ENCODE results near the gene USH1C. TPM values are rescaled to one million over a fixed set of nuclear protein-coding genes. Genes with fewer than 3 reads are reported as not detected.

Gene USH1C
- polyA plus RNA-seq, 3 donors = not detected

GRCh38 chr11:17508306-17508705, 35.9 kb downstream of the USH1C start:
- no peak overlapping the region for H3K27ac ChIP-seq (ENCODE audit: low read depth in 1 of 2, low read length in 2 of 2)

GRCh38 chr11:17507773-17508172, 36.4 kb downstream of the USH1C start:
- WGBS (ENCODE audit: insufficient coverage) = 92% methylated on average over 2 of the region's 2 CpGs
- H3K4me3 Mint-ChIP-seq = no peak overlapping the region

More at GRCh38 chr11:17508306-17508705, 35.9 kb downstream of the USH1C start:
- H2AFZ ChIP-seq (ENCODE audit: insufficient read depth, low read depth, low read length, poor library complexity, severe bottlenecking) = no peak overlapping the region
- no peaks in the 10 kb centered on the region for H3K9me3 ChIP-seq (replicated peaks in 1 of 2; ENCODE audit: control insufficient read depth in 1 of 2, insufficient read depth in 1 of 2, low read length in 2 of 2)
- DNase-seq = no peak
- no peak overlapping the region for H3K4me3 Mint-ChIP-seq
- no peak overlapping the region for H3K4me2 ChIP-seq (replicated peaks; ENCODE audit: extremely low read depth, low read length, poor library complexity, severe bottlenecking)
- H4K20me1 ChIP-seq (ENCODE audit: insufficient read depth, low read length) = no peaks in the 10 kb centered on the region
- H3K4me3 ChIP-seq (replicated peaks in 1 of 3; ENCODE audit: low read depth in 2 of 3, low read length in 3 of 3) = no peak overlapping the region
- no peaks in the 10 kb centered on the region for H3K4me1 Mint-ChIP-seq
- no peaks in the 10 kb centered on the region for H3K4me1 ChIP-seq (ENCODE audit: control insufficient read depth in 1 of 2, insufficient read depth in 2 of 2, low read length in 2 of 2)
- TF ChIP-seq, protein P1, sequence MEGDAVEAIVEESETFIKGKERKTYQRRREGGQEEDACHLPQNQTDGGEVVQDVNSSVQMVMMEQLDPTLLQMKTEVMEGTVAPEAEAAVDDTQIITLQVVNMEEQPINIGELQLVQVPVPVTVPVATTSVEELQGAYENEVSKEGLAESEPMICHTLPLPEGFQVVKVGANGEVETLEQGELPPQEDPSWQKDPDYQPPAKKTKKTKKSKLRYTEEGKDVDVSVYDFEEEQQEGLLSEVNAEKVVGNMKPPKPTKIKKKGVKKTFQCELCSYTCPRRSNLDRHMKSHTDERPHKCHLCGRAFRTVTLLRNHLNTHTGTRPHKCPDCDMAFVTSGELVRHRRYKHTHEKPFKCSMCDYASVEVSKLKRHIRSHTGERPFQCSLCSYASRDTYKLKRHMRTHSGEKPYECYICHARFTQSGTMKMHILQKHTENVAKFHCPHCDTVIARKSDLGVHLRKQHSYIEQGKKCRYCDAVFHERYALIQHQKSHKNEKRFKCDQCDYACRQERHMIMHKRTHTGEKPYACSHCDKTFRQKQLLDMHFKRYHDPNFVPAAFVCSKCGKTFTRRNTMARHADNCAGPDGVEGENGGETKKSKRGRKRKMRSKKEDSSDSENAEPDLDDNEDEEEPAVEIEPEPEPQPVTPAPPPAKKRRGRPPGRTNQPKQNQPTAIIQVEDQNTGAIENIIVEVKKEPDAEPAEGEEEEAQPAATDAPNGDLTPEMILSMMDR (IDR thresholded peaks at IDR 0.05) = no peak
- WGBS (ENCODE audit: insufficient coverage) = 75% methylated on average over 1 of the region's 3 CpGs
- H3K9me3 Mint-ChIP-seq = no peaks in the 10 kb centered on the region
- intact Hi-C loops (cut with micrococcal nuclease) = loop anchor here in 1 of 2 donors (10.0 kb wide), 1 partner anchor 274 kb away; no protein-coding TSS in a partner anchor
- no peak overlapping the region for H3K9ac ChIP-seq (ENCODE audit: insufficient read depth, low read length, poor library complexity, severe bottlenecking)
- H3K79me2 ChIP-seq (ENCODE audit: insufficient read depth, low read length) = no peaks in the 10 kb centered on the region
- H3K27me3 Mint-ChIP-seq (ENCODE audit: low read depth in 3 of 3) = peaks cover 2 to 9% (median 5%) of the 10 kb centered on the region in 3 donors
- H3K36me3 ChIP-seq (replicated peaks in 1 of 2; ENCODE audit: control insufficient read depth in 1 of 2, insufficient read depth in 2 of 2, low read length in 2 of 2) = no peaks in the 10 kb centered on the region
- H3K27me3 ChIP-seq (ENCODE audit: control insufficient read depth in 2 of 2, insufficient read depth in 2 of 2, low read length in 2 of 2) = no peaks in the 10 kb centered on the region
- no peak overlapping the region for H3K27ac Mint-ChIP-seq
- no peaks in the 10 kb centered on the region for H3K36me3 Mint-ChIP-seq

More at GRCh38 chr11:17507773-17508172, 36.4 kb downstream of the USH1C start:
- H2AFZ ChIP-seq (ENCODE audit: insufficient read depth, low read depth, low read length, poor library complexity, severe bottlenecking) = no peak overlapping the region
- Mint-ChIP-seq H3K4me1 (no peaks in the 10 kb centered on the region), H3K27me3 (ENCODE audit: low read depth in 3 of 3) (peaks cover 2 to 9% (median 3%) of the 10 kb centered on the region in 3 donors), H3K9me3 (no peaks in the 10 kb centered on the region), H3K36me3 (no peaks in the 10 kb centered on the region), H3K27ac (no peak overlapping the region)
- H3K36me3 ChIP-seq (replicated peaks in 1 of 2; ENCODE audit: control insufficient read depth in 1 of 2, insufficient read depth in 2 of 2, low read length in 2 of 2) = no peaks in the 10 kb centered on the region
- H3K27me3 ChIP-seq (ENCODE audit: control insufficient read depth in 2 of 2, insufficient read depth in 2 of 2, low read length in 2 of 2) = no peaks in the 10 kb centered on the region
- intact Hi-C loops (cut with micrococcal nuclease) = loop anchor here in 1 of 2 donors (10.0 kb wide), 1 partner anchor 273 kb away; no protein-coding TSS in a partner anchor
- no peak overlapping the region for H3K9ac ChIP-seq (ENCODE audit: insufficient read depth, low read length, poor library complexity, severe bottlenecking)
- TF ChIP-seq, protein P1 (IDR thresholded peaks at IDR 0.05) = no peak
- H3K9me3 ChIP-seq (replicated peaks in 1 of 2; ENCODE audit: control insufficient read depth in 1 of 2, insufficient read depth in 1 of 2, low read length in 2 of 2) = no peaks in the 10 kb centered on the region
- H3K79me2 ChIP-seq (ENCODE audit: insufficient read depth, low read length) = no peaks in the 10 kb centered on the region
- H3K4me3 ChIP-seq (replicated peaks in 1 of 3; ENCODE audit: low read depth in 2 of 3, low read length in 3 of 3) = no peak overlapping the region
- no peaks in the 10 kb centered on the region for H3K4me1 ChIP-seq (ENCODE audit: control insufficient read depth in 1 of 2, insufficient read depth in 2 of 2, low read length in 2 of 2)
- no peaks in the 10 kb centered on the region for H4K20me1 ChIP-seq (ENCODE audit: insufficient read depth, low read length)
- DNase-seq = no peak
- H3K27ac ChIP-seq (ENCODE audit: low read depth in 1 of 2, low read length in 2 of 2) = no peak overlapping the region
- no peak overlapping the region for H3K4me2 ChIP-seq (replicated peaks; ENCODE audit: extremely low read depth, low read length, poor library complexity, severe bottlenecking)

Data from CD14-positive monocyte (primary cell).